WTC11 (cell line): ENCODE results near the gene RFTN1.

Source experiments
- CREB1 ChIP-seq: sonication (generic); formaldehyde crosslinking; IDR thresholded peaks from 2 replicates; pipeline ENCODE4 v1.8.0; 2023; ENCODE audit warnings: mild to moderate bottlenecking, missing genetic modification reagents
- CTCF ChIP-seq: fragments of 200-600 bp; IDR thresholded peaks from 2 replicates; pipeline ENCODE4 v1.8.0; 2022; ENCODE audit warnings: antibody characterized with exemption
- E2F1 ChIP-seq: sonication (generic); formaldehyde crosslinking; IDR thresholded peaks from 2 replicates; pipeline ENCODE4 v1.8.0; 2022; ENCODE audit warnings: mild to moderate bottlenecking, missing genetic modification reagents
- E2F5 ChIP-seq: sonication (generic); formaldehyde crosslinking; IDR thresholded peaks from 2 replicates; pipeline ENCODE4 v1.8.1; 2022; ENCODE audit warnings: mild to moderate bottlenecking, moderate library complexity, missing genetic modification reagents
- GABPB1 ChIP-seq: sonication (generic); formaldehyde crosslinking; IDR thresholded peaks from 2 replicates; pipeline ENCODE4 v1.8.1; 2023; ENCODE audit warnings: mild to moderate bottlenecking, missing genetic modification reagents
- JUN ChIP-seq: sonication (generic); formaldehyde crosslinking; IDR thresholded peaks from 2 replicates; pipeline ENCODE4 v1.8.0; 2023; ENCODE audit warnings: mild to moderate bottlenecking, missing genetic modification reagents
- PREB ChIP-seq: sonication (generic); formaldehyde crosslinking; IDR thresholded peaks from 2 replicates; pipeline ENCODE4 v1.8.1; 2022; ENCODE audit warnings: mild to moderate bottlenecking, missing genetic modification reagents, moderate library complexity, borderline replicate concordance
- TEAD1 ChIP-seq: sonication (generic); formaldehyde crosslinking; IDR thresholded peaks from 2 replicates; pipeline ENCODE4 v1.8.0; 2022; ENCODE audit warnings: mild to moderate bottlenecking, missing genetic modification reagents
- ZNF423 ChIP-seq: fragments of 250-450 bp; sonication (Bioruptor Pico); IDR thresholded peaks from 2 replicates; pipeline ENCODE4 v2.1.2; 2022; ENCODE audit warnings: mild to moderate bottlenecking, moderate library complexity
- TF ChIP-seq, protein P1 (sequence below): sonication (generic); formaldehyde crosslinking; IDR thresholded peaks from 2 replicates; pipeline ENCODE4 v1.8.1; 2022; ENCODE audit warnings: low read depth, missing genetic modification reagents, borderline replicate concordance
- TF ChIP-seq, protein P2 (sequence below): sonication (generic); formaldehyde crosslinking; IDR thresholded peaks from 2 replicates; pipeline ENCODE4 v1.8.0; 2022; ENCODE audit warnings: mild to moderate bottlenecking, missing genetic modification reagents
- TF ChIP-seq, protein P3 (sequence below): sonication (generic); formaldehyde crosslinking; conservative IDR thresholded peaks from 2 replicates; pipeline ENCODE4 v1.8.1; 2023; ENCODE audit warnings: mild to moderate bottlenecking, low read depth, missing genetic modification reagents, moderate library complexity
- TF ChIP-seq, protein P4 (sequence below): sonication (generic); formaldehyde crosslinking; IDR thresholded peaks from 2 replicates; pipeline ENCODE4 v1.8.1; 2022; ENCODE audit warnings: low read depth, mild to moderate bottlenecking, moderate library complexity, missing genetic modification reagents, borderline replicate concordance

DNA sequence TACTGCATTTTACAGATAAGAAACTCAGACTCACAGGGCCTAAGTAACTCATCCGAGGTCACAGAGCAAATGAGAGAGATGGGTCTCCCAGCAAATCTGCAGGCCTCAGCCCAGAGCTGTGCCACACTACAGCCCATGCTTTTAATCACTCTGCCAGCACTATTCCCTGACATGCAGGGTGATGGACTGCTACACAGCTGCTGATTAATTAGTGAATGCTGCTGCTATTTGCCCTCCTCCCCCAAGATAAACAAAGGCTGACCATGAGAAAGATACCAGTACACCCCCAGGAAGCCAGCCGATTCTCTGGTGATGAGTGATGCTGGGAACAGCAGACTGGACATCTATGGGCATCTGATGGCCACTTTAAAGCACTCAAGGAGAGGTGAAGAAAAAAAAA, 39.3 kb downstream of the RFTN1 start:
- TF ChIP-seq ZNF423 (CRISPR knock-in tag) (no peak), CTCF (no peak), TEAD1 (CRISPR knock-in tag) (no peak), GABPB1 (CRISPR knock-in tag) (no peak), E2F1 (CRISPR knock-in tag) (no peak), JUN (CRISPR knock-in tag) (no peak), CREB1 (no peak), E2F5 (no peak), PREB (CRISPR knock-in tag) (no peak)
- TF ChIP-seq, protein P1, sequence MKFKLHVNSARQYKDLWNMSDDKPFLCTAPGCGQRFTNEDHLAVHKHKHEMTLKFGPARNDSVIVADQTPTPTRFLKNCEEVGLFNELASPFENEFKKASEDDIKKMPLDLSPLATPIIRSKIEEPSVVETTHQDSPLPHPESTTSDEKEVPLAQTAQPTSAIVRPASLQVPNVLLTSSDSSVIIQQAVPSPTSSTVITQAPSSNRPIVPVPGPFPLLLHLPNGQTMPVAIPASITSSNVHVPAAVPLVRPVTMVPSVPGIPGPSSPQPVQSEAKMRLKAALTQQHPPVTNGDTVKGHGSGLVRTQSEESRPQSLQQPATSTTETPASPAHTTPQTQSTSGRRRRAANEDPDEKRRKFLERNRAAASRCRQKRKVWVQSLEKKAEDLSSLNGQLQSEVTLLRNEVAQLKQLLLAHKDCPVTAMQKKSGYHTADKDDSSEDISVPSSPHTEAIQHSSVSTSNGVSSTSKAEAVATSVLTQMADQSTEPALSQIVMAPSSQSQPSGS (CRISPR knock-in tag) = no peak
- TF ChIP-seq, protein P2, sequence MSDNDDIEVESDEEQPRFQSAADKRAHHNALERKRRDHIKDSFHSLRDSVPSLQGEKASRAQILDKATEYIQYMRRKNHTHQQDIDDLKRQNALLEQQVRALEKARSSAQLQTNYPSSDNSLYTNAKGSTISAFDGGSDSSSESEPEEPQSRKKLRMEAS (CRISPR knock-in tag) = no peak
- TF ChIP-seq, protein P3, sequence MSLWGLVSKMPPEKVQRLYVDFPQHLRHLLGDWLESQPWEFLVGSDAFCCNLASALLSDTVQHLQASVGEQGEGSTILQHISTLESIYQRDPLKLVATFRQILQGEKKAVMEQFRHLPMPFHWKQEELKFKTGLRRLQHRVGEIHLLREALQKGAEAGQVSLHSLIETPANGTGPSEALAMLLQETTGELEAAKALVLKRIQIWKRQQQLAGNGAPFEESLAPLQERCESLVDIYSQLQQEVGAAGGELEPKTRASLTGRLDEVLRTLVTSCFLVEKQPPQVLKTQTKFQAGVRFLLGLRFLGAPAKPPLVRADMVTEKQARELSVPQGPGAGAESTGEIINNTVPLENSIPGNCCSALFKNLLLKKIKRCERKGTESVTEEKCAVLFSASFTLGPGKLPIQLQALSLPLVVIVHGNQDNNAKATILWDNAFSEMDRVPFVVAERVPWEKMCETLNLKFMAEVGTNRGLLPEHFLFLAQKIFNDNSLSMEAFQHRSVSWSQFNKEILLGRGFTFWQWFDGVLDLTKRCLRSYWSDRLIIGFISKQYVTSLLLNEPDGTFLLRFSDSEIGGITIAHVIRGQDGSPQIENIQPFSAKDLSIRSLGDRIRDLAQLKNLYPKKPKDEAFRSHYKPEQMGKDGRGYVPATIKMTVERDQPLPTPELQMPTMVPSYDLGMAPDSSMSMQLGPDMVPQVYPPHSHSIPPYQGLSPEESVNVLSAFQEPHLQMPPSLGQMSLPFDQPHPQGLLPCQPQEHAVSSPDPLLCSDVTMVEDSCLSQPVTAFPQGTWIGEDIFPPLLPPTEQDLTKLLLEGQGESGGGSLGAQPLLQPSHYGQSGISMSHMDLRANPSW = no peak
- TF ChIP-seq, protein P4, sequence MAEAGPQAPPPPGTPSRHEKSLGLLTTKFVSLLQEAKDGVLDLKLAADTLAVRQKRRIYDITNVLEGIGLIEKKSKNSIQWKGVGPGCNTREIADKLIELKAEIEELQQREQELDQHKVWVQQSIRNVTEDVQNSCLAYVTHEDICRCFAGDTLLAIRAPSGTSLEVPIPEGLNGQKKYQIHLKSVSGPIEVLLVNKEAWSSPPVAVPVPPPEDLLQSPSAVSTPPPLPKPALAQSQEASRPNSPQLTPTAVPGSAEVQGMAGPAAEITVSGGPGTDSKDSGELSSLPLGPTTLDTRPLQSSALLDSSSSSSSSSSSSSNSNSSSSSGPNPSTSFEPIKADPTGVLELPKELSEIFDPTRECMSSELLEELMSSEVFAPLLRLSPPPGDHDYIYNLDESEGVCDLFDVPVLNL = no peak
